ENCODE measurements around the gene CDH4. TPM values are rescaled to one million over a fixed set of nuclear protein-coding genes. Genes with fewer than 3 reads are reported as not detected.

Gene CDH4
- total RNA-seq, 1 donor, result 0.18 TPM

- no peak overlapping the region for H3K4me3 ChIP-seq (ENCODE audit: low read depth, low read length)
- TF ChIP-seq CTCF (IDR thresholded peaks at IDR 0.05; ENCODE audit: insufficient read depth, low read length), result no peak
- peak; percentile 60 for DNase-seq (ENCODE audit: low read depth)
Measured at GRCh38 chr20:61956396-61957342, 704.6 kb downstream of the CDH4 start.

GRCh38 chr20:61957961-61958715 lies 706.1 kb downstream of the CDH4 start:
- no peak for TF ChIP-seq CTCF (IDR thresholded peaks at IDR 0.05; ENCODE audit: insufficient read depth, low read length)
- no peak for DNase-seq (ENCODE audit: low read depth)
- no peak overlapping the region for H3K4me3 ChIP-seq (ENCODE audit: low read depth, low read length)

GRCh38 chr20:61958773-61959700 lies 707.0 kb downstream of the CDH4 start:
- TF ChIP-seq CTCF (IDR thresholded peaks at IDR 0.05; ENCODE audit: insufficient read depth, low read length), result no peak
- peak; percentile 31 for DNase-seq (ENCODE audit: low read depth)
- H3K4me3 ChIP-seq (ENCODE audit: low read depth, low read length), result no peak overlapping the region

GRCh38 chr20:61960836-61961235 lies 708.8 kb downstream of the CDH4 start:
- TF ChIP-seq CTCF (IDR thresholded peaks at IDR 0.05; ENCODE audit: insufficient read depth, low read length), result no peak

GRCh38 chr20:61963149-61963548 lies 711.1 kb downstream of the CDH4 start:
- DNase-seq (ENCODE audit: low read depth), result no peak
- H3K4me3 ChIP-seq (ENCODE audit: low read depth, low read length), result no peak overlapping the region
- no peak for TF ChIP-seq CTCF (IDR thresholded peaks at IDR 0.05; ENCODE audit: insufficient read depth, low read length)

More at GRCh38 chr20:61960836-61961235, 708.8 kb downstream of the CDH4 start:
- no peak overlapping the region for H3K4me3 ChIP-seq (ENCODE audit: low read depth, low read length)
- no peak for DNase-seq (ENCODE audit: low read depth)
